Hematopoietic multipotent progenitor cell treated with erythropoietin and hydrocortisone succinate and interleukin-3 and kit ligand, for 4 days (in vitro differentiated cells): ENCODE data around the gene SLC35C1.
A peak's percentile ranks its signal among the peaks of the same experiment; 100 is the strongest.

Source experiments
- DNase-seq: peaks from one replicate; pipeline ENCODE4 v3.0.0-alpha.2; 2015

SLC35C1 gene

DNA sequence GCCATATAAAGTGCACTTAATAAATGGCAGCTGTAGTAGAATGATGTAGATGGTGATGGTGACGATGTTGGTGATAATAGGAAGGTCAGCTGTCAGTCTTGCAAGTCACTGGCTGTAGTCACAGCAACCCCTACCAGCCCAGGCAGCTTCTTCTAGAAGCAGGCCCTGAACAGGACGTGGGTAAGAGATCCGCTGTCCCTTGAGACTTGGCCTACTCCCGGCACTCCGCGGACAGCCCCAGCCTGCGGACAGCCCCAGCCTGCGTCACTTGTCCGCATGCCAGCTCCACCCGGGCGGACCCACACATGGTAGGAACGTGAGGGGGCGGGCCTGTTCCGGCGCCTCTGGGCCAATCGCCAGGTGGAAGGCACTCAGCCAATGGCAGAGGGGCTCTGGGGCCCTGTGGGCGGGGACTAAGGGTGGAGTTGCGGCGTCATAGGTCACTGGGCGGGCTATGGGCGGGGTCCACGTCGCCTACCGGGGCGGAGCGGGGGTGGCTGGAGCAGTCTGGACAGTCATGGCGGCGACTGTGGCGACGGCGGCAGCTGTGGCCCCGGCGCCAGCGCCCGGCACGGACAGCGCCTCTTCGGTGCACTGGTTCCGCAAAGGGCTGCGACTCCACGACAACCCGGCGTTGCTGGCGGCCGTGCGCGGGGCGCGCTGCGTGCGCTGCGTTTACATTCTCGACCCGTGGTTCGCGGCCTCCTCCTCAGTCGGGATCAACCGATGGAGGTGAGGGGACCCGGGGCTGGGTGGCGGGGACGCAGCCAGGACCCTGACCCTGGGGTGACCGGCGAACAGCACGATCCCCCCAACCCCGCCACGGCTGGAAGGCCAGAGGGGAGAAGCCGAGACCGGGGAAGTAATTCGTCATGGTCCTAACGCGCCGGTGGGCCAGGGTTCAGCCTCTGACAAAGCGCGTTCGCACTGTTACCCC is 42.3 kb downstream of the SLC35C1 start, which contains the start of gene CRY2:
Gene CRY2, plus strand, starts transcription at position 502 of the 937 bp plus-strand sequence. Its CDS starts 16 bp downstream, at position 518.
- peak; percentile 99 for DNase-seq

DNA sequence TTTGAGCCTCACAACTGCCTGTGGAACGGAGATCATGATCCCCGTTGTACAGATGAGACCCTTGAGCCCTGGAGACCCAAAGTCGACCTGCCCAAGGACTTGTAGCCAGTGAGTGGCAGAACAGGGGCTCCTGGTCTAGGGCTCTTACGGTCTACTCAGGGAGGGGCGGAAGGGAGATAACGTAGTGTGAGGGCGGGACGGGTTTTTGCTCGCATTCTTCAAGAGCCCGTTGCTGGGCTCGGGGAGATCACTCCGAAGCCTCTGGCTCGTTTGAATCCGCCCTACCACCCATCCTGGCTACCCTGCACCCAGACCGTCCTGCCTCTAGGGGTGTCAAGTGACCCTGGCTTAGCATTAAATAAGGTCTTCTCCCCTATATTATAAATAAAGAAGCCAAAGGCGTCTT is 43.0 kb downstream of the SLC35C1 start:
- DNase-seq = peak; percentile 90

DNA sequence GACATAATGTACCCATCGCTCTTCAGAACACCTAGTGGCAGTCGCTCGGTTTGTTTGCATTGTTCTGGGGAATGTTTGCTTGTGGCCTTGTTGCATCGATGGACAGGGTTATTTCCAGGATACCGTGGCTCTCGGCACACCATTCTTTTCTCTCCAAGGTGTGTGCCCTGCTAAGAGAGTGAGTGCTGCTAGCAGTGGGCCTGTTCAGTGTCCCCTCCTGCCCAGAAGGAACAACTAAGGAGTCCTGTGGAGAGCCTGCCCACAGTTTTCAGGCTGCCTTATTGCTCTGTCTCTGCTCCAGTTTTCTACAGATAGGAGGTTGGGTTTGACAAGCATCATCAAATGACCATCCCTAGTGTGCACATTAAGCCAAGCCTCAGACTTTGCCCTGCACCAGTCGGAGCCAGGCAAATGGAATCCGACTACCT is 43.7 kb downstream of the SLC35C1 start:
- no peak for DNase-seq

DNA sequence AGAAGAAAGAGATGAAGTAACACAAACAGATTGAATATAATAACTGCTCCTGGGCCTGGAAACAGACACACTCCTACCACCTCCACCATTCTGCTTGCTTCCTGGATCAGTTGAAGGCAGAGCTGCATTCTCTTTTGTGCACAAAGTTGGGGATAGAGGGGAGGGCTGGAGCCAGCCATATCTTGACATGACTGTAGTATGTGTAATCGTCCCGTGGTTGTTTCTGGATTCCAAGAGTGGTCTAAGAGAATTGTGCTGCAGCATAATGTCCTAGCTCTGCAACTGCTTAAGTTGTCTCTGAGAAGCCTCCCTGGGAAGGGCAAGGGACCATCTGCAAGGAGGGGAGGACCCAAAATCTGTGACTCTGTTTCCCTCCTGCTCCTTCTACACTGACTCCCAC is 45.5 kb downstream of the SLC35C1 start:
- DNase-seq = no peak

DNA sequence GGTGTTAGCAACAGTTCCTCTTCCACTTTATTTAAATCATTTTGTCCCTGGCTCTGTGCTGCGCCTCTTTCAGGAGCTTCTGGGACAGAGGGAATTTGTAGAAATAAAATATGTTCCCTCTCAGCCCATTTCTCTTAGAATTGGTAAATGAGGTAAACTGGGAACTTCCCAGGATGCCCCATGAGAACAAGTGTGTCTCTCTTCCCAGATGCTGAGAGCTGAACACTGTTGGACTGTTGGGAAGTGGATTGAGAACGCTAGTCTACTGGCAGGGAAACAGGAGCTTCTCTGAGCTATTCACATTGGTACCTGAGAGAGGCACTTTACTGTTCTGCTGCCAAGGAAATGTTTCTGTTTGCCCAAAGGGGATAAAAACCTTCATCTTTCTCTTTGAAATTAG is 46.3 kb downstream of the SLC35C1 start:
- DNase-seq = no peak

DNA sequence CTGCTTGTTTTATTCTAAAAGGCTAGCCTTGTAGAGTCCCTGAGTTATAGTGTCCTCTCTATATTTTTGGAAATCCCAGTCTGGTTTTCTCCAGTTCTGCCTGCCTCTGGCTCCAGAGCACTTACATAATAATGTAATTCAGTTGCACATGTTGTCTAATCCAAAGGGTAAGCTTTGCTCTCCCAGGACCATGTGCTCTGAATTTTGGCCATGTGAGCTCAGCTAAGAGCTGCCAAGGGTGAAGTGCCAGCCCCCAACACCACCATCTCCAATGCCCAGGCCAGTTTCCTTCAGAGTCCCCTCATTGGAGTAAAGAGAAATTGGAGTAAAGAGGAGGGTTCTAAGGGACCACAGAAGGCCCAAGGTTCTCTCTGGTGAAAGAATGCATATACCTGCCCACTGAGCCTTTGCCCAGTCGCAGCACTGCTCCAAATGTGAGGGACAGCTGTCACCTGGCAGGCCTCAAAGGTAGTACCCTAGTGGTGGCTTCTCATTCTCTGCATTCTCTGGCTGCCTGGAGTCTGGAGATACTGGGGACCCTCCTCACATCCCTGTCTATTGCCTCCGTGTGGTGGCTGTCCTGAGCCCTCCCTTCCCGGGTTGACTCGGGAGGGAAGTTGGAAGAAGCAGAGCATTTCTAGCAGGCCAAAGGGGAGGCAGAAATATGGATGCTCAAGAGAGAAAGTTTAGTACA is 47.2 kb downstream of the SLC35C1 start:
- DNase-seq = no peak

DNA sequence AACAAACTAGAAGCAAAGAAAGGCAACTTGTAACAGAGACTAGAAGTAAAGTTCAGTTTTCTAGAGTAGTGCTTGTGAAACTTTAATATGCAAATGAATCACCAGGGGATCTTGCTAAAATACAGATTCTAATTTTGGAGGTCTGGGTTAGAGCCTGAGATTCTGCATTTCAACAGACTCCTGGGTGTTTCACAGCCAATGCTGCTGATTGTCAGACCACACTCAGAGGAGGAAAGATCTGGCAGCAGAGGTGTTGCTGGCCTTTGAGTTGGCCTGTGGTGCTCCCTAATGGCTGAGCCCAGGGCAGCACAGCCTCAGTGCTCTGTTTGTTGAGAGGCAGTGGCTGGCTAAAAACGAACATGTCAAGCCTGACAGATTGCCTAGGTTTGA is 47.8 kb downstream of the SLC35C1 start:
- DNase-seq = peak; percentile 12

DNA sequence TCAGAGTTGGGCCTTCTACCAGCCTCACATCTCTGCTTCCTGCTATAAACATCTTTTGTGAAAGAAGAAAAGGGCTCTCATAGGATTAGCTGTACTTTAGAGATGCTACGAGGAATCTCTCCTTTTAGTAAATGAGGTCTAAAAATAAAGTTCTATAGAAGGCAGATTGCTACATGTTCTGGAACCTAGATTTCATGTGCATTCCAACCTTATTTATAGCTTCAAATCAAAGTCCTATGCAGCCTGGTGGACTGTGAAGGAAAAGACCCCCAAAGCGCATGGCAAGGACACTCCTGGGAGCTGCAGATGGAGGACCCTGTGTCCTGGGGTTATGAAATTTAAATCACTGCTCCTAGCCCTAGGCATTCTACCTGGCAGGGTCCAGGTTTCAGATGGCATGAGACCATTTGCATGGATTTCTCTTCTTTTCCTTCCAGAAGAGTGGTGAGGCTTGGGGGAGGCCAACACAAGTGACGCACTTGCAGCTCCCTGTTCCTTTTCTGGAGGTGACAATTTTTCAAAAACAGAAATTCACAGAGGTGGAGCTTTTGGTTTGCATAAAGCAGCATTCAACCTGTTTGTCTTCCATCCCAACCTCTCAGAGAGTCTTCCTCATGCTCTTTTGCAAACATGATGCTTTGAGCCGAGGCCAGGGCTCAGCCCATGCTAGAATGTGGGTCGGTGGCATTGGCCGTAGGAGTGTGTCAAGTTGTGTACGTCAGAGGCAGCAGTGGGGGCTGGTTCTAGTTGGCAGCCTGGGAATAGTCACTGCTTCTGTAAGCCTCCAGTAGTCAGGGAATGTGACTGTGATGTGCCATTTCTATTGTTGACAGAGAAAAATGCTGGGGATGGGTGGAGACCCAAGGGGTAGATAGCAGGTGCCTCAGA is 48.6 kb downstream of the SLC35C1 start:
- DNase-seq = no peak

DNA sequence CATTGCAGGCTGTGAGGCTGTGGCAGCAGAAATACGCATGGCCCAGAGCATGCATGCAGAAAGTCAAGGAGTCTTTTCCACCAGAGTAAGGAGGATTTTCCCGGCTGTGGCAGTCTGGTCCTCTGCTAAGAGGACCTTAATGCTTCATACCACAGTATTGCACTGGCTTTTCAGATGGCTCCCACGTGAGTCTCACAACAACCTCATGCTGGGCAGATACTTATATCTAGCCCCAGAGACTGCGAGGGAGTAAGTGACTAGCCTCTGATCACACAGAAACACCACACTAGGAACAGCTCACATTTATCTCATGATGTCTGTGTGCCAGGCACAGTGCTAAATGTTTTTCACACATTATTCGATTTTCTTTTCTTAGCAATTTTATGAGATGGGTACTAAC is 50.4 kb downstream of the SLC35C1 start:
- no peak for DNase-seq

DNA sequence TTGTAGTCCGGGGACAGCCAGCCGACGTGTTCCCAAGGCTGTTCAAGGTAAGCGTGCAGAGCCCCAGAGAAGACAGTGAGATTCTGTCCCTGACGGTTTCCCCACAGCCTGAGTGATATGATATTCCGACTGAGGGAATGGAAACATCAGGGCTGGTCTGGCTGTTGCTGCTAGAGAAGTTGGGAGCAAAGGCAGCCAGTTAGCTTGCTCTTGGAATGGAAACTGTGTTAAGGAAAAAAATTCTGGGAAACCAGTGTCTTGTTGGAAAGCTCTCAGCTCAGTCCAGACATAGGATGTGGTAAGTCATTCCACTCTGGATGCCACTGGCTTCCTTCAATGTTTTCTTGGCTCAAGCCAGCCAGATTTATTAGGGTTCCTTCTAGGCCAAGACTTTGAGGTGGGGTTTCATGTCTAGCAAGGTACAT is 51.1 kb downstream of the SLC35C1 start:
- DNase-seq = no peak

DNA sequence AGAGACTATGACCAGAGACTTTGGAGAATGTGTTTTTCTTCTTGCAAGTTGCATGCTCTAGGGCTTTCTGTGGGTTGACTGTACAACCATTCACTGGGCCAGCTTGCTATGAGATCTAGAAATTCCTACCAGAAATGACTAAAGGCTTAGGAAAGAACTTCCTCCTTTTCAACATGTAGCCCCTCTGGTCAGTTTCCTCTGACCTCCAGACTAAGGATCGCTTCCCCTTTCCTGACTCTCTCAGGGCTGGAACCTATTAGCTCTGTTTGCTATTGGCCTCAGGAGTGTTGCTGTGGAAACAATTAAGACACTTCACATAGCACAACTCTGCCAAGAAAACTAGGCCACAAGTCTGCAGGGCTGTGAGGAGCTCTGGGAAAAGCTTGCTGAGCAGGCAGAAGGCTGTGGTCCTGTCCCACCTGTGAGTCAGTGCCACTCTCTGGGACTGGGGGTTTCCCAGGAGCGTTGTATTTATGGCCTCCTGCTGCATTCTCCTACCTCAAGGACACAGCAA is 53.1 kb downstream of the SLC35C1 start:
- no peak for DNase-seq

DNA sequence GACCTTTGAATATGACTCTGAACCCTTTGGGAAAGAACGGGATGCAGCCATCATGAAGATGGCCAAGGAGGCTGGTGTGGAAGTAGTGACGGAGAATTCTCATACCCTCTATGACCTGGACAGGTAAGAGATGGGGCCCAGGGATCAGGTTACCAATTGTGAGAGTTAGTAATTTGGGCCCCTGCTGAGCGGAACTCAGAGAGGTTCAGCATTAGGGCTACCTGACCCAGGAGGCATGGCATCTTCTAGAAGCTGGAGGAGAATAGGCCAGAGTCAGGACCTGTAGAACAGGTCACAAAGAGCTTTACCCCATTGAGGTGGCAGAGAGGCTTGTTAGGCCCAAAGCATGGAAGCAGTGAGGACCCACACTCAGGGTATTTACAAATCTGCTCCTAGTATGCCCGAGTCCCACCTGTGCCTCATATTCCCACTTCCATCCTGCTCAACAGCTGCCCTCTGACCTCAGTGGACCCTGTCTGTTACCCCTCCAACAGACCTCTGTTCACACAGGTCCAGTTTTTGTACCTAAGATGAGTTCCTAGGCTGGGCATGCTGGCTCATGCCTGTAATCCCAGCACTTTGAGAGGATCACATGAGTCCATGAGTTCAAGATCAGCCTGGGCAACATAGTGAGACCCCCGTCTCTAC is 53.9 kb downstream of the SLC35C1 start:
- no peak for DNase-seq

DNA sequence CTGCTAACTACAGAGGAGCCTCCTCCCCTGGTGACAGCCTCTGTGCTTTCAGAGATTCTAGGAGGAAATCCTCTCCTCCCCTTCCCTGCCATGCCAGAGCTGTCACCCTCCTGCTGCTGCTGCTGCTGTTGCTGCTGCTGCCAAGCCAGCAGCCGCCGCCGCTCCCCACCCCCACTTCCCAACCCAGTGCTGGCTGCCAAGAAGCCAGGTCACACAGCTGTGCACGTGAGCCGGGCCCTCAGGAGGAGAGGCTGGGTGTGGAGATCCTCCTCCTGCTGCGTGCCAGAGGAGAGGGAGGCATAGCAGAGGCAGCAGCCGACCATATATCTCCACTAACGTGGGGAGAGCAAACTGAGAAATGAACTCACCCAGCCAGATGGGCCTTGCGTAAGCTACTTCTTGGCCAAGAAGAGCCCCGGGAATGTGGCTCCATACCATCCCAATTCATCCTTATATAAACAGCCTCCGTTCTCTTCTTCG is 54.8 kb downstream of the SLC35C1 start:
- DNase-seq = no peak

DNA sequence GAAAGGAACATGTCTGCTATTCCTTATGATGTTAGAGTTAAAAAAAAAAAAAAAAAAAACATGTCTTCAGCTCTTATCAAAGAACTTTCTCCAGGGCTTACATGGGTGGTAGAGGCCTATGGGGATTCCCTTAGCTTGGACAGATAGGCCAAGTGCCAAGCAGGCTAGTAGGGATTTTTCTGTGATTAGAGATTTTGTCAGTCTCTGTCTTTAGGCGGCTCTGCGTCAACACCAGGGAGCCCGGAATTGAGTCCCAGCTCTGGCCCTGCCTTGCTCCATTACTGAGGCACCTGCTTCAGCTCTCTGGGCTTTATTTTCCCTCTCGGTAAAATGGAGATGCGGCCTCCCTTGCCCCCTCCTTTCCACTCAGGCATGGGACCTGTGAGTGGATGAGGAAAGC is 55.4 kb downstream of the SLC35C1 start:
- DNase-seq = no peak

DNA sequence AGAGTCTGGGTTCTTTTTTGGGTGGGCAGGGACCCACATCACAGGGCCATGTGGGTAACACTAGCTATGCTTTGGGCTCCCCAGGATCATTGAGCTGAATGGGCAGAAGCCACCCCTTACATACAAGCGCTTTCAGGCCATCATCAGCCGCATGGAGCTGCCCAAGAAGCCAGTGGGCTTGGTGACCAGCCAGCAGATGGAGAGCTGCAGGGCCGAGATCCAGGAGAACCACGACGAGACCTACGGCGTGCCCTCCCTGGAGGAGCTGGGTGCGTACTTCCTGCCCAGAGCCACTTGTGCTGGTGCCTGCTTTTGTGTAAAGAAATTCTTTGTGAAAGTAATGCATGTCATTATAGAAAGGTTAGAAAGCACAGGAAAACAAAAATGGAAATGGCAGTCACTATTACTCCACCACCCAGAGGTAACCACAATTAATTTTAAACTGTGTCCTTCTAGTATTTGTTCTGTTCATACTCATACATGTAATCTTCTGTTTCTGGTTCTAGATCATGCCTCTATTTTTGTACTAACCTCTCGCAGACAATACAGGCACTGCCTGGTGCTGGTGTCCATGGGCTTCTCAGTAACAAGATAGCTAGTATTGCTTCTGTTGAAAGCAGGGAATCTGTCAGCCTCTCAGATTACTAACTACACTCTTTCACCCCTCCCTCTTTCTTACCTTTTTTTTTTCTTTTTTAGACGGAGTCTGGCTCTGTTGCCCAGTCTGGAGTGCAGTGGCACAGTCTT is 56.0 kb downstream of the SLC35C1 start:
- DNase-seq = no peak
